Gastroesophageal sphincter (tissue), 3 donors: ENCODE results near the gene NFKB2.

Source experiments
- CTCF ChIP-seq, 4 experiments: fragments of 200-600 bp in 2 of 4; fragments of 450-650 bp in 2 of 4; sonication (generic) in 1 of 4; IDR thresholded peaks; one replicate each; pipeline ENCODE4 v1.5.1; 2017 to 2019; ENCODE audit warnings: antibody characterized with exemption in 4 of 4, mild to moderate bottlenecking in 2 of 4, moderate library complexity in 2 of 4
- EP300 ChIP-seq: sonication (generic); formaldehyde crosslinking; IDR thresholded peaks from one replicate; pipeline ENCODE4 v1.6.1; 2017; ENCODE audit warnings: antibody characterized with exemption, mild to moderate bottlenecking
- POLR2A ChIP-seq, 2 donors: fragments of 450-650 bp; IDR thresholded peaks; one replicate each; pipeline ENCODE4 v1.6.1; 2017; ENCODE audit warnings: antibody characterized with exemption in 2 of 2, mild to moderate bottlenecking in 2 of 2, moderate library complexity in 1 of 2
- POLR2AphosphoS5 ChIP-seq: sonication (generic); formaldehyde crosslinking; IDR thresholded peaks from one replicate; pipeline ENCODE4 v1.6.1; 2017; ENCODE audit warnings: antibody characterized with exemption

GRCh38 chr10:102400598-102401341, 5.3 kb downstream of the NFKB2 start:
- no peak for TF ChIP-seq CTCF (IDR thresholded peaks at IDR 0.05)
- no peak for TF ChIP-seq POLR2AphosphoS5
- no peak for TF ChIP-seq POLR2A (IDR thresholded peaks at IDR 0.05)
- no peak for TF ChIP-seq EP300
